Liver (tissue), 3 donors: ENCODE results near the gene WSCD2.

Experiments used
- CTCF ChIP-seq: fragments of 150-350 bp; IDR thresholded peaks from 2 replicates; pipeline ENCODE4 v1.5.1; 2017; ENCODE audit warnings: improper control_type of control experiment, low read depth, low read length; ENCODE audit not compliant: missing input control
- FOXA2 ChIP-seq: IDR thresholded peaks from 2 replicates; pipeline ENCODE4 v1.6.1; 2016; ENCODE audit warnings: antibody characterized with exemption
- GABPA ChIP-seq, 2 donors: IDR thresholded peaks in 1 of 2; conservative IDR thresholded peaks in 1 of 2; 2 replicates each; pipeline ENCODE4 v1.6.1; 2016; ENCODE audit warnings: antibody characterized with exemption in 2 of 2, mild to moderate bottlenecking in 1 of 2, moderate library complexity in 1 of 2
- JUND ChIP-seq, 2 donors: IDR thresholded peaks; 2 replicates each; pipeline ENCODE4 v1.6.1; 2016; ENCODE audit warnings: antibody characterized with exemption in 2 of 2
- RAD21 ChIP-seq, 2 donors: IDR thresholded peaks; 2 replicates each; pipeline ENCODE4 v1.6.1; 2016; ENCODE audit warnings: antibody characterized with exemption in 2 of 2, mild to moderate bottlenecking in 2 of 2
- REST ChIP-seq: IDR thresholded peaks from 2 replicates; pipeline ENCODE4 v1.6.1; 2016; ENCODE audit warnings: antibody characterized with exemption, mild to moderate bottlenecking
- SP1 ChIP-seq: IDR thresholded peaks from 2 replicates; pipeline ENCODE4 v1.6.1; 2018; ENCODE audit warnings: antibody characterized with exemption, mild to moderate bottlenecking
- TAF1 ChIP-seq: conservative IDR thresholded peaks from 2 replicates; pipeline ENCODE4 v1.6.1; 2016; ENCODE audit warnings: antibody characterized with exemption, mild to moderate bottlenecking
- TF ChIP-seq, protein P1 (sequence below): IDR thresholded peaks from 2 replicates; pipeline ENCODE4 v1.6.1; 2016; ENCODE audit warnings: antibody characterized with exemption
- donor health status: healthy.
- donor health status: healthy.

GRCh38 chr12:108103087-108103486 is 26.0 kb upstream of the WSCD2 start:
- TF ChIP-seq CTCF (no peak), JUND (IDR thresholded peaks at IDR 0.05) (no peak), GABPA (IDR thresholded peaks at IDR 0.05 in 1 of 2, conservative IDR thresholded peaks at IDR 0.05 in 1 of 2) (no peak), SP1 (no peak), REST (no peak), TAF1 (no peak), FOXA2 (no peak), RAD21 (IDR thresholded peaks at IDR 0.05) (no peak)
- TF ChIP-seq, protein P1, sequence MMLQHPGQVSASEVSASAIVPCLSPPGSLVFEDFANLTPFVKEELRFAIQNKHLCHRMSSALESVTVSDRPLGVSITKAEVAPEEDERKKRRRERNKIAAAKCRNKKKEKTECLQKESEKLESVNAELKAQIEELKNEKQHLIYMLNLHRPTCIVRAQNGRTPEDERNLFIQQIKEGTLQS = no peak
